Measurements from ENCODE around the gene SELL. TPM values are rescaled to one million over a fixed set of nuclear protein-coding genes. Genes with fewer than 3 reads are reported as not detected.
"Not testable (repeated sequence)": the region's sequence is repeated elsewhere in the genome, so short reads cannot be mapped to it uniquely, and the experiment has no call there.

The SELL gene
- total RNA-seq, 1 experiment from 2014 or later = not detected

DNA sequence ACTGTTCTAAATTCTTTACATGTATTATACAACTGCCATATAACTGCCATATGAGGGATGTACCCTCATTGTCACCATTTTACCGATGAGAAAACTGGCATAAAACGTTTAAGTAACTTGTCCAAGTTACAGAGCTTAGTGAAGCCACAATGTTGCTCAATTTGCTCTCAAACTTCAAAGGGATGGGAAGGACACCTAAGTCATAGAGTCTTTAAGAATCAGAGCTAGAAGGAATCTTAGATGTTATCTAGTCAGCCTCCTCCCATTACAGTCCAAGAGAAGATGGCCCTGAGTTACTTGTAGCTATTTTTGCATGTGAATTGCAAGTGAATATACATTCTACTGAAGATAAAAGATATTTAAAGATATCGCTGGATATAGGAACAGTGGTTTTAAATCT is 31.7 kb downstream of the SELL start:
- no TSS peak for BruUV-seq (replicated peaks)
- TF ChIP-seq CTCF (IDR thresholded peaks at IDR 0.05; ENCODE audit: insufficient read depth in 1 of 2, low read depth in 1 of 2, low read length in 1 of 2, severe bottlenecking in 1 of 2, unreplicated experiment in 1 of 2) = no peak
- POLR2A ChIA-PET = no interaction called here
- Mint-ChIP-seq H3K4me1 (ENCODE audit: low read depth, unreplicated experiment) (no peaks in the 10 kb centered on the region), H3K9me3 (ENCODE audit: unreplicated experiment) (no peaks in the 10 kb centered on the region), H3K27ac (ENCODE audit: unreplicated experiment) (no peak overlapping the region), H3K36me3 (ENCODE audit: insufficient read depth, unreplicated experiment) (no peaks in the 10 kb centered on the region), H3K27me3 (ENCODE audit: insufficient read depth, unreplicated experiment) (peaks cover 12% of the 10 kb centered on the region), H3K4me3 (ENCODE audit: unreplicated experiment) (no peak overlapping the region)
- DNase-seq = no peak
- CTCF ChIA-PET = no interaction called here
- Histone ChIP-seq H3K36me3 (ENCODE audit: control insufficient read depth, insufficient read depth, low read length) (no peaks in the 10 kb centered on the region), H3K4me1 (0 out of 2 replicates have a peak, but pooled peaks cover 4% of the 10 kb centered on the region), H3K9me3 (no peaks in the 10 kb centered on the region), H3K27me3 (replicated peaks; ENCODE audit: control insufficient read depth, insufficient read depth, low read length) (no peaks in the 10 kb centered on the region), H3K4me3 (ENCODE audit: low read depth, low read length) (no peak overlapping the region)
- intact Hi-C loops (cut with micrococcal nuclease; ENCODE audit: unreplicated experiment) = no loop called here

- no peaks in the 10 kb centered on the region for H3K36me3 Mint-ChIP-seq (ENCODE audit: insufficient read depth, unreplicated experiment)
- DNase-seq = no peak
These were observed 35.4 kb downstream of the SELL start for GRCh38 chr1:169676001-169676400.

GRCh38 chr1:169670836-169671235 is 40.6 kb downstream of the SELL start:
- H3K4me3 ChIP-seq (ENCODE audit: low read depth, low read length) = no peak overlapping the region
- H3K36me3 Mint-ChIP-seq (ENCODE audit: insufficient read depth, unreplicated experiment) = no peaks in the 10 kb centered on the region
- H3K4me1 Mint-ChIP-seq (ENCODE audit: low read depth, unreplicated experiment) = no peaks in the 10 kb centered on the region
- H3K4me1 ChIP-seq = no peaks in the 10 kb centered on the region
- no peak overlapping the region for H3K4me3 Mint-ChIP-seq (ENCODE audit: unreplicated experiment)
- no peaks in the 10 kb centered on the region for H3K9me3 Mint-ChIP-seq (ENCODE audit: unreplicated experiment)
- no peaks in the 10 kb centered on the region for H3K36me3 ChIP-seq (ENCODE audit: control insufficient read depth, insufficient read depth, low read length)
- H3K9me3 ChIP-seq = no peaks in the 10 kb centered on the region
- DNase-seq = no peak
- BruUV-seq (replicated peaks) = no TSS peak
- intact Hi-C loops (cut with micrococcal nuclease; ENCODE audit: unreplicated experiment) = no loop called here
- CTCF ChIA-PET = no interaction called here
- H3K27me3 ChIP-seq (replicated peaks; ENCODE audit: control insufficient read depth, insufficient read depth, low read length) = no peaks in the 10 kb centered on the region
- H3K27me3 Mint-ChIP-seq (ENCODE audit: insufficient read depth, unreplicated experiment) = no peaks in the 10 kb centered on the region
- no peak for TF ChIP-seq CTCF (IDR thresholded peaks at IDR 0.05; ENCODE audit: insufficient read depth in 1 of 2, low read depth in 1 of 2, low read length in 1 of 2, severe bottlenecking in 1 of 2, unreplicated experiment in 1 of 2)
- no peak overlapping the region for H3K27ac Mint-ChIP-seq (ENCODE audit: unreplicated experiment)
- POLR2A ChIA-PET = no interaction called here

More at GRCh38 chr1:169676001-169676400, 35.4 kb downstream of the SELL start:
- ChIA-PET POLR2A (no interaction called here), CTCF (no interaction called here)
- H3K4me1 ChIP-seq = 0 out of 2 replicates have a peak, but pooled peaks cover 3% of the 10 kb centered on the region
- intact Hi-C loops (cut with micrococcal nuclease; ENCODE audit: unreplicated experiment) = no loop called here
- no peak overlapping the region for H3K4me3 ChIP-seq (ENCODE audit: low read depth, low read length)
- H3K4me3 Mint-ChIP-seq (ENCODE audit: unreplicated experiment) = no peak overlapping the region
- TF ChIP-seq CTCF (IDR thresholded peaks at IDR 0.05; ENCODE audit: insufficient read depth in 1 of 2, low read depth in 1 of 2, low read length in 1 of 2, severe bottlenecking in 1 of 2, unreplicated experiment in 1 of 2) = no peak
- no peaks in the 10 kb centered on the region for H3K4me1 Mint-ChIP-seq (ENCODE audit: low read depth, unreplicated experiment)
- H3K27me3 Mint-ChIP-seq (ENCODE audit: insufficient read depth, unreplicated experiment) = peaks cover 8% of the 10 kb centered on the region
- H3K9me3 Mint-ChIP-seq (ENCODE audit: unreplicated experiment) = no peaks in the 10 kb centered on the region
- H3K27me3 ChIP-seq (replicated peaks; ENCODE audit: control insufficient read depth, insufficient read depth, low read length) = no peaks in the 10 kb centered on the region
- no TSS peak for BruUV-seq (replicated peaks)
- no peaks in the 10 kb centered on the region for H3K9me3 ChIP-seq
- no peaks in the 10 kb centered on the region for H3K36me3 ChIP-seq (ENCODE audit: control insufficient read depth, insufficient read depth, low read length)
- no peak overlapping the region for H3K27ac Mint-ChIP-seq (ENCODE audit: unreplicated experiment)

DNA sequence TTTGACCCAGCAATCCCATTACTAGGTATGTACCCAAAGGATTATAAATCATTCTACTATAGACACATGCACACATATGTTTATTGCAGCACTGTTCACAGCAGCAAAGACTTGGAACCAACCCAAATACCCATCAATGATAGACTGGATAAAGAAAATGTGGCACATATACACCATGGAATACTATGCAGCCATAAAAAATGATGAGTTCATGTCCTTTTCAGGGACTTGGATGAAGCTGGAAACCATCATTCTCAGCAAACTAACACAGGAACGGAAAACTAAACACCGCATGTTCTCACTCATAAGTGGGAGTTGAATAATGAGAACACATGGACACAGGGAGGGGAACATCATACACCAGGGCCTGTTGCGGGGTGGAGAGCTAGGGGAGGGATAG is 41.2 kb downstream of the SELL start:
- H3K9me3 ChIP-seq; H3K4me3 ChIP-seq (ENCODE audit: low read depth, low read length); H3K27me3 Mint-ChIP-seq (ENCODE audit: insufficient read depth, unreplicated experiment); BruUV-seq (replicated peaks); H3K27ac Mint-ChIP-seq (ENCODE audit: unreplicated experiment); H3K27me3 ChIP-seq (replicated peaks; ENCODE audit: control insufficient read depth, insufficient read depth, low read length); H3K4me3 Mint-ChIP-seq (ENCODE audit: unreplicated experiment); DNase-seq; intact Hi-C loops (cut with micrococcal nuclease; ENCODE audit: unreplicated experiment); H3K36me3 ChIP-seq (ENCODE audit: control insufficient read depth, insufficient read depth, low read length); H3K36me3 Mint-ChIP-seq (ENCODE audit: insufficient read depth, unreplicated experiment); POLR2A ChIA-PET; H3K9me3 Mint-ChIP-seq (ENCODE audit: unreplicated experiment); H3K4me1 ChIP-seq; CTCF ChIA-PET; H3K4me1 Mint-ChIP-seq (ENCODE audit: low read depth, unreplicated experiment): not testable (repeated sequence)

DNA sequence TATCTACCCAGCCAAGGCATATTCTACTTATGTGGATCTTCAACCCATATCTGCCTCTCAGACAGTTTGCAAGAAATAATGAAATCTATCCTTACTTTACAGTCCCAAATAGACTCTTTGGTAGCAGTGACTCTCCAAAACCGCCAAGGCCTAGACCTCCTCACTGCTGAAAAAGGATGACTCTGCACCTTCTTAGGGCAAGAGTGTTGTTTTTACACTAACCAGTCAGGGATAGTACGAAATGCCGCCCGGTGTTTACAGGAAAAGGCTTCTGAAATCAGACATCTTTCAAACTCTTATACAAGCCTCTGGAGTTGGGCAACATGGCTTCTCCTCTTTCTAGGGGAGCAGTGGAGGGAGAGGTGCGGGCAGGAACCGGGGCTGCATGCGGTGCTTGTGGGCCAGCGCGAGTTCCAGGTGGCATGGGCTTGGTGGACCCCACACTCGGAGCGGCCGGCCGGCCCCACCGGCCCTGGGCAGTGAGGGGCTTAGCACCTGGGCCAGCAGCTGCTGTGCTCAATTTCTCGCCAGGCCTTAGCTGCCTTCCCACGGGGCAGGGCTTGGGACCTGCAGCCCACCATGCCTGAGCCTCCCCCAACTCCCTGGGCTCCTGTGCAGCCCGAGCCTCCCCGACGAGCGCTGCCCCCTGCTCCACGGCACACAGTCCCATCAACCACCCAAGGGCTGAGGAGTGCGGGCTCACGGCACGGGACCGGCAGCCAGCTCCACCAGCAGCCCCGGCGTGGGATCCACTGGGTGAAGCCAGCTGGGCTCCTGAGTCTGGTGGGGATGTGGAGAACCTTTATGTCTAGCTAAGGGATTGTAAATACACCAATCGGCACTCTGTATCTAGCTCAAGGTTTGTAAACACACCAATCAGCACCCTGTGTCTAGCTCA is 43.5 kb downstream of the SELL start:
- H3K27ac Mint-ChIP-seq (ENCODE audit: unreplicated experiment); H3K4me1 Mint-ChIP-seq (ENCODE audit: low read depth, unreplicated experiment); H3K9me3 ChIP-seq; intact Hi-C loops (cut with micrococcal nuclease; ENCODE audit: unreplicated experiment); H3K36me3 Mint-ChIP-seq (ENCODE audit: insufficient read depth, unreplicated experiment); H3K9me3 Mint-ChIP-seq (ENCODE audit: unreplicated experiment); H3K4me3 Mint-ChIP-seq (ENCODE audit: unreplicated experiment); H3K4me3 ChIP-seq (ENCODE audit: low read depth, low read length); H3K27me3 Mint-ChIP-seq (ENCODE audit: insufficient read depth, unreplicated experiment); H3K27me3 ChIP-seq (replicated peaks; ENCODE audit: control insufficient read depth, insufficient read depth, low read length); H3K36me3 ChIP-seq (ENCODE audit: control insufficient read depth, insufficient read depth, low read length); CTCF ChIA-PET; DNase-seq; POLR2A ChIA-PET; H3K4me1 ChIP-seq; BruUV-seq (replicated peaks): not testable (repeated sequence)
